Parathyroid adenoma (tissue), 2 donors: ENCODE results near the gene ANO9.

Source experiments
- H2AFZ ChIP-seq: fragments of 300-600 bp; sonication (generic); one replicate; pipeline ENCODE4 v1.7.0; 2017; ENCODE audit warnings: antibody characterized with exemption, mild to moderate bottlenecking
- H3K27ac ChIP-seq: fragments of 300-600 bp; sonication (generic); one replicate; pipeline ENCODE4 v1.7.0; 2017
- H3K27me3 ChIP-seq: fragments of 300-600 bp; sonication (generic); one replicate; pipeline ENCODE4 v1.7.0; 2017; ENCODE audit warnings: low read length; ENCODE audit not compliant: control insufficient read depth, insufficient read depth
- H3K36me3 ChIP-seq: fragments of 300-600 bp; sonication (generic); one replicate; pipeline ENCODE4 v1.7.0; 2017; ENCODE audit warnings: low read length; ENCODE audit not compliant: control insufficient read depth, insufficient read depth
- H3K4me1 ChIP-seq: fragments of 300-600 bp; sonication (generic); one replicate; pipeline ENCODE4 v1.7.0; 2017; ENCODE audit warnings: control low read depth
- H3K4me2 ChIP-seq: fragments of 300-600 bp; sonication (generic); one replicate; pipeline ENCODE4 v1.7.0; 2017; ENCODE audit warnings: low read length
- H3K4me3 ChIP-seq: fragments of 300-600 bp; sonication (generic); one replicate; pipeline ENCODE4 v1.7.0; 2017; ENCODE audit warnings: low read depth, low read length
- H3K79me2 ChIP-seq: fragments of 300-600 bp; sonication (generic); one replicate; pipeline ENCODE4 v1.7.0; 2017; ENCODE audit warnings: control low read depth
- H3K9ac ChIP-seq: fragments of 300-600 bp; sonication (generic); one replicate; pipeline ENCODE4 v1.7.0; 2017; ENCODE audit warnings: mild to moderate bottlenecking
- H3K9me3 ChIP-seq: fragments of 300-600 bp; sonication (generic); one replicate; pipeline ENCODE4 v1.7.0; 2017; ENCODE audit warnings: low read length; ENCODE audit not compliant: control insufficient read depth
- TF ChIP-seq, protein P1 (sequence below): fragments of 300-600 bp; sonication (generic); IDR thresholded peaks from one replicate; pipeline ENCODE4 v1.7.0; 2017; ENCODE audit warnings: antibody characterized with exemption, mild to moderate bottlenecking
- donor health status: primary hyperparathyroidism.

The ANO9 gene

DNA sequence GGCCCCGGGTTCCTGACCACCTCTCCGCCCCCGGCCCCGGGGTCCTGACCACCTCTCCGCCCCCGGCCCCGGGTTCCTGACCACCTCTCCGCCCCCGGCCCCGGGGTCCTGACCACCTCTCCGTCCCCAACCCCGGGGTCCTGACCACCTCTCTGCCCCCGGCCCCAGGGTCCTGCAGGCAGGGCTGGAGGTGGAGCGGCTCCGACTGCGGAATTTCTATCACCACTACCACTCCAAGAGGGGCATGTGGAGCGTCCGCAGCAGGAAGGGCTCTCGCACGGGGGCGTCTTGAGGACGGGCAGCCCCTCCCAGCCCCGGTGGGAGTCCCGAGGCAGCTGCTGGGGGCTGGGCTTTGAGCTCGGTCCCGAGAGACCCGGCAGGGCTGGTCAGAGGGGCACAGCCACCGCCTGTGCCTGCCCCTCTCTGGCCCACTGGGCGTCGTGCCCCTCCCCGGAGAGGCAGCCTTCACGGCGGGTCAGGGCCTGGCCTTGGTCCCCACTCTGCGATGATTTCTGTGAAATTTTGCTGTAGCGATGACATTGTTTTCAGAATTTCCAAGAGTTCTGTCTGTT lies 60.2 kb downstream of the ANO9 start:
- Histone ChIP-seq H3K27me3 (no peaks in the 10 kb centered on the region), H3K27ac (no peak overlapping the region), H2AFZ (no peak overlapping the region), H3K36me3 (no peaks in the 10 kb centered on the region), H3K4me3 (no peak overlapping the region), H3K4me1 (no peaks in the 10 kb centered on the region), H3K9me3 (no peaks in the 10 kb centered on the region), H3K4me2 (no peak overlapping the region), H3K79me2 (no peaks in the 10 kb centered on the region), H3K9ac (no peak overlapping the region)
- TF ChIP-seq, protein P1, sequence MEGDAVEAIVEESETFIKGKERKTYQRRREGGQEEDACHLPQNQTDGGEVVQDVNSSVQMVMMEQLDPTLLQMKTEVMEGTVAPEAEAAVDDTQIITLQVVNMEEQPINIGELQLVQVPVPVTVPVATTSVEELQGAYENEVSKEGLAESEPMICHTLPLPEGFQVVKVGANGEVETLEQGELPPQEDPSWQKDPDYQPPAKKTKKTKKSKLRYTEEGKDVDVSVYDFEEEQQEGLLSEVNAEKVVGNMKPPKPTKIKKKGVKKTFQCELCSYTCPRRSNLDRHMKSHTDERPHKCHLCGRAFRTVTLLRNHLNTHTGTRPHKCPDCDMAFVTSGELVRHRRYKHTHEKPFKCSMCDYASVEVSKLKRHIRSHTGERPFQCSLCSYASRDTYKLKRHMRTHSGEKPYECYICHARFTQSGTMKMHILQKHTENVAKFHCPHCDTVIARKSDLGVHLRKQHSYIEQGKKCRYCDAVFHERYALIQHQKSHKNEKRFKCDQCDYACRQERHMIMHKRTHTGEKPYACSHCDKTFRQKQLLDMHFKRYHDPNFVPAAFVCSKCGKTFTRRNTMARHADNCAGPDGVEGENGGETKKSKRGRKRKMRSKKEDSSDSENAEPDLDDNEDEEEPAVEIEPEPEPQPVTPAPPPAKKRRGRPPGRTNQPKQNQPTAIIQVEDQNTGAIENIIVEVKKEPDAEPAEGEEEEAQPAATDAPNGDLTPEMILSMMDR = no peak

DNA sequence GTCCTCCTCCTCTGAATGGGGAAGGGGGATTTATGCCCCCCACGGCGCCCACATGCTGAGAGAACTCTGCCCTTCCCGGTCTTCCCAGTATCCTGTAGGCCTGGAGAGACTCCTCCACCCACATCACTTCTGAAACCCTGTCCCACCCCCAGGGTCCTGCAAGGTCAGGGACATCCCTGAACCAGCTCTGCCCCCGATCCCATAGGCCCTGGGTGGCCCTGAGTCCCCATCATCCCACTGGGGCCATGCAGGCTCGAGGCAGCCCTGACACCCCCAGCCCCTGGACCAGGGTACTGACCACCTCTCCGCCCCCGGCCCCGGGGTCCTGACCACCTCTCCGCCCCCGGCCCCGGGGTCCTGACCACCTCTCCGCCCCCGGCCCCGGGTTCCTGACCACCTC lies 60.8 kb downstream of the ANO9 start:
- Histone ChIP-seq H3K36me3 (no peaks in the 10 kb centered on the region), H3K27me3 (no peaks in the 10 kb centered on the region), H3K27ac (no peak overlapping the region), H3K4me1 (no peaks in the 10 kb centered on the region), H3K9me3 (no peaks in the 10 kb centered on the region), H3K9ac (no peak overlapping the region), H3K4me3 (no peak overlapping the region), H2AFZ (no peak overlapping the region), H3K79me2 (no peaks in the 10 kb centered on the region), H3K4me2 (no peak overlapping the region)
- TF ChIP-seq, protein P1 = no peak

DNA sequence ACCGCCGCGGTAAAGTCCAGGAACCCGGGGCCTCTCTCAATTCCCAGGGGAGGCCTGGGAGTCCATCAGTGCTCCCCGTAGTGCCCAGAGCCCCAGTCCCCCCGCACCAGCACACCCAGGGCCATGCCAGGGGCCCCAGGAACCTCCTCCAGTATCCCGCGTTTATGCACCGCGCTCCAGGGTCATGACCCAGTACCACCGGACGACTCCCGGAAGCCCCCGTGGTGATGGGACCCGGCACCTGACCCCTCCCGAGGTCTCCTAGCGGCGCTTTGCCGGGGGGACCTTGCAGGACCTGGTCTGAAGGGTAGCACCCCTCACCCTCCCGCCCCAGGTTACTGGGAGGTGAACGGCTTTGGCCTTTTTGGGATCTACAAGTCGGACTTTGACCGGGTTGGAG lies 61.3 kb downstream of the ANO9 start:
- TF ChIP-seq, protein P1 = no peak
- no peak overlapping the region for H3K9ac ChIP-seq

DNA sequence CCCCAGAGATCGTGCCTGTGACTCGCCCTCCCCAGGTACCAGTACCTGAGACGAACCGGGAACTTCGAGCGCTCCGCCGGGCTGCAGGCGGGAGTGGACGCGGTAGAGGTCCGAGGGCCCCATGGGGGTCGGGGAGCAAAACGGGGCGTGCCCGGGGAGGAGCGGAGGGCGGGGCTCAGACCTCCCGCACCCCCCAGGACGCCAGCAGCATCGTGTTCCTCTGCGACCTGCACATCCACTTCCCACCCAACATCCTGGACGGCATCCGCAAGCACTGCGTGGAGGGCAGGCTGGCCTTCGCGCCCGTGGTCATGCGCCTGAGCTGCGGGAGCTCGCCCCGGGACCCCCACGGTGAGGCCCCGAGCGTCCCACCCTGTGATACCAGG lies 61.7 kb downstream of the ANO9 start:
- no peaks in the 10 kb centered on the region for H3K36me3 ChIP-seq
- no peaks in the 10 kb centered on the region for H3K9me3 ChIP-seq
- no peak overlapping the region for H2AFZ ChIP-seq
- H3K4me1 ChIP-seq = no peaks in the 10 kb centered on the region
- no peak overlapping the region for H3K9ac ChIP-seq
- H3K79me2 ChIP-seq = no peaks in the 10 kb centered on the region
- H3K4me3 ChIP-seq = no peak overlapping the region
- no peaks in the 10 kb centered on the region for H3K27me3 ChIP-seq
- H3K27ac ChIP-seq = no peak overlapping the region
- TF ChIP-seq, protein P1 = no peak
- no peak overlapping the region for H3K4me2 ChIP-seq

More for the DNA sequence above, 61.3 kb downstream of the ANO9 start:
- Histone ChIP-seq H3K27ac (no peak overlapping the region), H2AFZ (no peak overlapping the region), H3K27me3 (no peaks in the 10 kb centered on the region), H3K4me1 (no peaks in the 10 kb centered on the region), H3K36me3 (no peaks in the 10 kb centered on the region), H3K4me2 (no peak overlapping the region), H3K79me2 (no peaks in the 10 kb centered on the region), H3K4me3 (no peak overlapping the region), H3K9me3 (no peaks in the 10 kb centered on the region)
